Amygdala (tissue), 56 donors: Measurements from ENCODE around the gene NCK2.

Source experiments
- DNase-seq, 56 donors: peaks; one replicate each; lab custom pipeline; 2025; lab: John Stamatoyannopoulos, UW

Gene NCK2

DNA sequence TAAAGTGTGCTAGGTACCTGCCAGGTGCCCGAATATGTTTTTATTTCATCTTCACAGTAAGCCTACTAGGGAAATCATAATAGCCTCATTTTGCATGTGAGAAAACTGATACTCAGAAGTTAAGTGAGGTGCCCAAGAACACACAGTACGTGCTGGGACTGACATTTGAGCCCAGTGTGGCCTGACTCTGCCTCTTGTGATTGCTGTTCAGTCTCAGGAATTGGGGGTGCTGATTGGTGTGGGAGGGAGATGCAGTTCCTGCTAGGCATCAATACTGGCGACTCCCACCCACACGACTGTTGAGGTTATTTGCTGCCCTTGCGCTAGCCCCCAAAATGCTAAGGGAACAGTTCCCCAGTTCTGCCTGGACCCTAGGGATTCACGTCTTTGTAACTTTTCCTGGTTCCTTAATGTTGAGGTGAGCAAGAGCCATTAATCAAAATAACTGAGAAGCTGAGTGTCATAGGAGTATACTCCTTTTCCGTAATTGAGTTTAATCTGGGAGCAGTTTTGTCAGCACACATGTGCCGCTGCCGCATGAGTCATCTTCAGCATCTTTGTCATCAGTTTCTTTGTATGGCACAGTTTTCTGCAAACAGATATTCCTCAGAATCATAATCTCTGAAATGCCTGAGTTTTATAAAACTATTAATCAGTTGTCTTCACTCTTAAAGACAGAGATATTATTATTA lies 120.7 kb downstream of the NCK2 start:
- DNase-seq, result peak in 3 of 56 donors; percentile 19 to 36 (median 19)

DNA sequence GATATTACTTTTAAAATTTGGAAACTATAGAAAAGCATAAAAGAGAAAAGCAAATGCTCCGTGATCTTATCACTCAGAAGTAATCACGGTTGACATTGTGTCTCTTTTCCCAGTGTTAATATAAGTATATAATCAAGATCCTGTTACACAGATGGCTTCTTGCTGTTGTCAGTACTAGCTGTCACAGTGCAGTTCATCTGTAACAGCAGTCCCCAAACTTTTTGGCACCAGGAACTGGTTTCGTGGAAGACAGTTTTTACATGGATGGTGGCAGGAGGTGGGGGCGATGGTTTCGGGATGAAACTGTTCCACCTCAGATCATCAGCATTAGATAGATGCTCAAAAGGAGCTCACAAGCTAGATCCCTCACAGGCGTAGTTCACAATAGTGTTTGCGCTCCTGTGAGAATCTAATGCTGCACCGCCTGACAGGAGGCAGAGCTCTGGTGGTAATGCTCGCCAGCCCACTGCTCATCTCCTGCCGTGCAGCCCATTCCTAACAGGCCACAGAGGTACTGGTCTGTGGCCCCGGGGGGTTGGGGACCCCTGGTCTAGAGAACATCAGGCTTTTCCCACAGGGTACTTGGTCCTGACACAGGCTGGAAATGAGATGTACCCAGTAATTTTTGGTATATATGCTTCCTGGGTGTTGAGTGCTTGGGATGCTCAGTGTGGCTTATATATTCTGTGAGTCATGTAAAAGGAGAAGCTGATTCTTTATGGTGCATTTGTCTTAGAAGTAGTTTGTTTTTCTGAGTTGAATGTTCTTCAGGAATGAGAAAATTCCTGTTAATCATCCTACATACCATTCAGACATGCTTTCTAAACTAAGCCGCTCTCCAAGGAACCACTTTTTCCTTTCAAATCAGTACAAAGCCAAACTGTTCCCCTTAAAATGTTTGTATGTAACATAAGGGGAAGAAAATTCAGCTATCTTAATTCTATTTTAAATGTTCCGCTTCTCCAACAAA lies 121.8 kb downstream of the NCK2 start:
- no peak for DNase-seq

DNA sequence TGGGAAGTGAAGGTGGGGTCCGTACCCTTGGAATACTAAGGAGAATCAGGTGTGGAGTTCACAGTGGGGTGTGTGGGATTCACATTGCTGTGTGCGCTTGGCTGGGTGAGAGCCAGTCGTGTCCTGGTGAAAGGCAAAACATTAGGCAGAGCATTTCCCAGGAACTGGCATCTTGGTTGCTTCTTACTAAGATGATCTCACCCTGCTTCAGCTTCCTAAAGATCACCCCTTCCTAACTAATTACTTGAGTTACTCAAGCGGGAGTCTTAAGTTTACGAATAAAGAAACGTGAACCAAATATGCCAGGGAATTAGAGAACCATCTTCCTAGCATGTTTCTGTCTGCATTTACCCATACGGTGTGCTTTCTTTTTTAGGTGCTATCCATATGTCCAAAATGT lies 122.9 kb downstream of the NCK2 start:
- DNase-seq, result no peak

DNA sequence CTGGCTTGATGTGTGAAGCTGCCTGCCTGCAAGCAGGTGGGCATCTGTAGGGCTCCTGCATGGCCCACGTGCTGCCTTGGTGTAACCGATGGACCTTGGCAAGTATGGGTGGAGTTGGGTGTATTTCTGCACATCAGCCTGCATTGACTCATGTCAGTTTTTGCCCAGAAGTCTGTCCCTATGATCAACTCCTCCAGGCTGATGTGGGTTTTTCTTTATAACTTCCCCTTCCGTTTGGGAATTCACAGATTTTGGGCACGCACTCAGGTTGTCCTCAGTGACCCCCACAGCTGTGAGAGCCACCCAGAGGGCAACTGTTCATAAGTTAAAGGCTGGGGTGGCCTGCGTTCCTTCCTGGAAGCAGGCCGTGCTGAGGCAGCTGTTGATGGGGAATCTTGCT lies 123.3 kb downstream of the NCK2 start:
- DNase-seq, result no peak

DNA sequence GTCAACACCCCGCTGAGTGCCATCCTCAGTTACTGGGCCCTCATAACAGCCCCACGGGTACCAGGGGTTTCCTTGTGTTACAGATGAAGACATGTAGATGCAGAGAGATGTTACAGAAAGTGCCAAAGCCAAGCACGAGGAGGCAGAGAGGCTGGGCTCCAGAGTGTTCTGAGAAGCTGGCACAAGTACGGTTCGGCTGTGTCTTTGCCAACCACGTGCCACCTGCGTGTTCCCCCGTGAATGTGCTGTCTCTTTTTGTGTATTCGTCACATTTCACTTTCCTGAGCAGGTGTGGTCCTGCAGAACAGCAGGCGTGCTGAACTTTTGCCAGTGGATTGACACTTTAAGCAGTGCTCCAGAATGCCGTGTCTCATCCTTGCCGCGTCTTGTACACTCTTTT lies 124.6 kb downstream of the NCK2 start:
- DNase-seq, result no peak

DNA sequence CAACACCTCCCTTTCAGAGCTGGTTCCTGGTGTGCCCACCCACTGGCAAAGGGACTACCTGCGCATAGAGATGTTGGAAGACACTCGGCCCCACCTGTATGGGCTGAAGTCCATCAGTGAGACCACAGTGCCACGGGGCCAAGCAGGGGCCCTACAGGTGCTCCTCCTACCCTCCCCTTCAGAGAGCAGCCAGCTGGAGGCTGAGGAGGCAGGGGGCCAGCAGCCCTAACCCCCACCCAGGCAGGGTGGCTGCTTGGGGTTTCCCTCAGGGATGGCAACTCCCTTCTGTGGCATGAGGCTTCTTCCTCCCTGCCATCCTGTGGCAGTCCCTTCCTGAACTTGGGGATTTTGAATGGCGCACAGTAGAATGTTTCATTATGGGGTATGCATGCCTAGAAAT lies 125.3 kb downstream of the NCK2 start:
- DNase-seq, result no peak

DNA sequence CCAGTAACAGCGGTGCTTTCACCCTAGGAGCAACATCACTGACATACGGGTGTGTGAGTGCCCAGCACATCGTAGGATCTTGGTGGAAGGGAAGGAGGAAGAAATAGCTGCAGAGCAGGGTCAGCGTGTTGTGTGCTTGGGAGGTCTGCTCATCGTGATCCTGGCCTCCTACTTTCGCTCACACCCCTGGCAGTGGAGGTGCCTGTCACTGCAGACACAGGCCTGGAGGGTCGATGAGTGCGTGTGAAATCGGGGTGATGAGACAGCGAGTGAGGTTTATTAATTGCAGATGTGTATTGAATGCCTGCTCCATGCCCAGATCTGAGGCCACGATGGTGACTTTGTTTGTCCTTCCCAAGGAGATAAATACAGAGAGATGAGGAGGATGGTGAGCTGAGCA lies 126.1 kb downstream of the NCK2 start:
- no peak for DNase-seq

DNA sequence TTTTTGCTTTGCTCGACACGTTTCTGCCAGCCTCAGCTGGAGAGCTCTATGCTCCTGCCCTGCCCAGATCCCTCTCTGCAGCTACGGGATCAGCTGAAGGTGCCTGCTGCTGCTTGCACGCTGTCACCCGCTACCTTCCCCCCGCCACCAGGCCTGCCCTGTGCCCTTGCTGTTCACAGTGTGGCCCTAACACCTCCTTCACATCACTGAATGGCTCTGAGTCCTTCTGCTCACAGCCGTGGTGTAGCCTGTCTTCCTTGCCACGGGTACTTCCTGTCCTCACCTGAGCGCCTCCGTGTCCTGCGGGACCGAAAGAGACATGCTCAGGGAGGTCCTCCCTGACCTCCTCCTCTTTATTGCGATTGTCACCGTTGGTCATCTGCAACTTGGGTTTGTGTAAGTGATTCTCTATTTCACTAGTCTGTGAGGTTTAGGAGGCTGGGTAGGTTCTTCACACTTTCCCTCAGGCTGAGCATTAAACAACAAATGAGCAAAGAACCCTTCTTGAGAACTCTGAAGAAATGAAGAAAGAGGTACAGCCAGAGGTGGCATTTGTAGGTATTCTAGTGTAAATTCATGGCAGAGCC lies 127.5 kb downstream of the NCK2 start:
- no peak for DNase-seq

DNA sequence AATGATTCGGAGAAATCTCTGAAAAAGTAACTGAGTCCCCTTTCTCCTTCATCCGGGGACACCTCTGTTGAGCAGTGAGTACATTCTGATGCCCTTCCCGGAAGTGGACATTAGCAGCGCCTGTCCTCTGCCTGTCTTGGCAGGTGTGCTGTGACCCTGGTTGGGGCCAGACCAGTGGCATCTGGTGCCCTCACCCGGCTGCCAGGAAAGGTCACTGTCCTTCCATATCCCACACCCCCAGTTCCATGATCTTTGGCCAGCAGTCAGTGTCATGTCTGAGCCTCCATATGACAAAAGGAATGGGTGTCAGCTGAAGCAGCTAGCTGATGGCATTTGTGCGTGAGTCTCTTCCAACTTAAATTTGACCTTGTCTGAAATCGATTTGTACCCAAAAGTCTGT lies 128.1 kb downstream of the NCK2 start:
- DNase-seq, result no peak

DNA sequence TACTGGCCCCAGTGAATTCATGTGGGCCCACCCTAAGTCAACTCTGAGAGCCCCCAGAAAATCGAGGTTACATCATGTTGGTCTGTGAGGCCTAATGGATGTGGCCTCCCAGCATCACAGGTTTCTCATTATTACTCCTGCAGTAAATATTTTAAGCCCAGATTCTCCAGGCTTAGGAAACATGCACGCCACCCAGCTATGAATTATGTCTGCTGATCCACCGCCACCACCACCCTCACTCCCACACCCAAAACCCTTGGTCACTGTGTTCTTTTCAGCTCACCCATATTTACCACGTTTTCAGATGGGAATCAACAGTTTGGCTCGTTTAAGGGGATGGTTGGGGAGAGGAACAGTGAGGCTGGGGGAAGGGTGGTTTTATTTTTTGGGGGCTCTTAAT lies 128.6 kb downstream of the NCK2 start:
- DNase-seq, result no peak

DNA sequence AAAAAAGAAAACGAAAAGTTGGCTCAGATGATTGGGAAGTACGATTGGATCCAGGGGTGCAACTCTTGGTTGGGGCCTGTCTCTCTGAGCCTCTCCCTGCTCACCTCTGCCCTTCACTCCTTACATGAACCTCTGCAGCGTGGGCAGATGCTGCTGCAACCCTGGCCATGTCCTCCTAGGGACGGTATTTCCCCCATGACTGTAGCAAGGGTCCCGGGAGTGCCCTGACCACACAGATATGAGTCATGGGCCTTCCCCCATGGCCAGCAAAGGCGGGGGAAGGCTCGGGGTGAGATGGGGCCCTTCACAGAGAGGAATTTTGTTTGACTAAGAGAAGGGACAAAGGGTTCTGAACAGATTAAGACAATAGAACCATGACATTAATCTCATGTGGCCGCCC lies 129.0 kb downstream of the NCK2 start:
- no peak for DNase-seq

DNA sequence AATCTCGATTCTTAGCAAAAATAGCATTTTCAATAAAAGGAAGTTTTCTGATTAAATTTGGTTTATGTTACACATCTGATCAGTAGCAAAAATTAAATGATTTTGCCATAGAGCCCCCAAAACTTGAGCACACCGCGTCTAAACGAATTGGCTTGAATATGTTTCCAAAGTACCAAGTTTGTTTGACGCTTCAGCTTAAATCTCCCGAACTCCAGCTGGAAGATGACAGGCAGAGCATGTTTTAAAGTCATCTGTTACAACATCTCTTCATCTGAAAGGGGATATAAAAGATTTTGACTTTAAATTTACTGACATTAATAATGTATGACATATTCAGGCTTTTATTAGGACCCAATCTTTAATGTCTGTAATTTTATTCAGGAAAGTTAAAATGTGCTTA lies 129.8 kb downstream of the NCK2 start:
- no peak for DNase-seq

DNA sequence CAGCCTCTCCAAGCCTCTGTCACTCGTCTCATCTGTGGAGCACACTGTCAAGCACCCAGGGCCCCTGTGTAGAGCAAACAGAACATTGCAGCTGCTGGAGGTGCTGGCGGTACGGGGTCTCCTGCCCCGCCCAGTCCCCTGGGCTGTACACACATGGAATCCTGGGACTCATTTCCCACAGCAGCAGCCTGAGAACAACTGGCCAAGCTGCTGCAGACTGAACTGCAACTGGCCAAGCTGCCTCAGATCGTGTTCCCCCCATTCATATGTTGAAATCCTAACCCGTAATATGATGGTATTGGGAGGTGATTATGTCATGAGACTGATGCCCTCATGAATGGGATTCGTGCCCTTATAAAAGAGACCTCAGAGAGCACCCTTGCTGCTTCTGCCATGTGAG lies 130.5 kb downstream of the NCK2 start:
- DNase-seq, result no peak

DNA sequence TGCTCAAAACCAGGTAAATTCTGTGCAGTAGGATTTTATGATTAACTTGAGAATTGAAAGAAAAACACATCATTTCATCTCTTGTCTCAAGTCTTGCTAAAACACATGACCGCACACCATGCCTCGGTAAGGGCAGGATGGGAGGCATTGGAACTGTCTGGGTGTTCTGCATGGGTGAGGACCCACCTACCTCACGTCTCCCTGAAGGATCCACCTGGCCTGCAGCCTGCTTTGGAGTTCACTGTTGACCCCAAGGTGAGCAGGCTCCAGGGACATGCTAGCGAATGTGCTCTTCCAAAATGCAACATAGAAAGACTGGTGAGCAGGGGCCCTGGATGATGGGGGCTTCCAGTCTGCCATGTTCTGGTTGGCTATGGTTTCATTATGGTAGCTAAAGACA lies 131.5 kb downstream of the NCK2 start:
- no peak for DNase-seq

DNA sequence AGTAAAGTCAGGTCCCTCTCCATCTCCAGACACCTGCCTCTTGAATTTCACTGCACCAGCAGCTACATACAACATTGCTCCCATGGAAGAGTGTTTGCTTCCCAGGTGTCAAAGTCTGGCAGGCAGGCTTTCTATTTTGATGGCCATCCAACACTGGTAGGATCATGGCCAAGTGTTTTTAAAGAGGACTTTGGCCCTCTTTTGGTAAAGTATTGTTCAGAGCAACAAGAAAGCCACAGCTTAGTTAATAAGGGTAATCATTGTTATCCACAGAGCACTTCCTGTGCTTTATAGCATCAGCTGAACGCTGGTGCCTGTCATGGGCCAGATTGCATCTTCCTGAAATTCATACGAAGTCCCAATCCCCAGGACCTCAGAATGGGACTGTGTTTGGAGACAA lies 133.2 kb downstream of the NCK2 start:
- DNase-seq, result no peak

DNA sequence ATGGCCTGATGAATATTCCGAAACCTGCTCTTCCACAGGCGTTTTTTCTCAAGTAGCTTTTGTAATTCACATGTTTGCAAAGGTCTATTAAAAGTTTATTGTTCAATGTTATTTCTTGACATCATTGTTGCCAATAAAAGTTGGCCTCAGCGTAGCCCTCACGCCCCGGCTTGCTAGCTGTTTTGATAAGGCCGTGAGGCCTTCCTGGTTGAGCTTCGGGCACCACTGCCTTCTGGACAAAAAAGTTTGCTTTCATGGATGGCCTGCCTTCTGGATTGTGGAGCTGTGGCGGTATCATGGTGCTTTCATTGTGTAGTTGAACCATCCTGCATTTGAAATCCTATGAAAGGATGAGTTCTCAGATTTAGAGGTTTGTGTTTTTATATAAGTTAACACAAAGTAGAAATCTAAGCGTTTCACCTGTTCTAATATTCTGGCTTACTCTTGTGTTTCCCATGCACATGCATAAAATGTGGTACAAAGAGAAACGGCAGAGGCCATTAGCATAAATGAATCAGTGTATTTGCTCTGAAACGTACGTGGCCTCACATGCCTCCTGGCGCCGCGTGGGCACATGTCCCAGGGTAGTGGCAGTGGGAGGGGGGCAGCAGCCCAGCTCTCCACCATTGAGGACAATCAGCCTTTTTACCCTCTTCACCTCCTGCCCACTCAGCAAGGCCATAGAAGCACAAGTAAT lies 134.5 kb downstream of the NCK2 start:
- DNase-seq, result no peak

DNA sequence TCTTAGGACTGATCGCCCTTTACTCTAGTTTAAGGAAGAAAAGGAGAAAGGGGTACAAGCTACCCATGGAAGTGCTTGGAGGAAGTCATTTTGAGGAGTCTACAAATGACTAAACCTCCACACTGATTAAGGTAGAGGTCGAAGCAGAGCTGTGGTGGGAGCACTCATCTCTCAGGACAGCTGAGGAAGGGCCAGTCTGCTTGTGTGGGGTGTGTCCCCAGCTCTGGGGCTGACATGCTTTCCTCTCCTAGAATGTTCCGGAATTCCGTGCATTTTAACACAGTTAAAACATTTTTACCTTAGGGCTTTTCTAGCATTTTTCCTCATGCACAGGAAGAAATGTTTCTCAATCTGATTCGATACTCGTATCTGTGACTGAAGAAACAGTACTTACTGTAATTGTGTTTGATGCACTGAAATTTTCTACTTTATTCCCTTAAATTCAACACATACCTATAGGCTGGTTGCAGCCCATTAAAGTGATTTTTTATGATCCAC lies 135.1 kb downstream of the NCK2 start:
- no peak for DNase-seq

DNA sequence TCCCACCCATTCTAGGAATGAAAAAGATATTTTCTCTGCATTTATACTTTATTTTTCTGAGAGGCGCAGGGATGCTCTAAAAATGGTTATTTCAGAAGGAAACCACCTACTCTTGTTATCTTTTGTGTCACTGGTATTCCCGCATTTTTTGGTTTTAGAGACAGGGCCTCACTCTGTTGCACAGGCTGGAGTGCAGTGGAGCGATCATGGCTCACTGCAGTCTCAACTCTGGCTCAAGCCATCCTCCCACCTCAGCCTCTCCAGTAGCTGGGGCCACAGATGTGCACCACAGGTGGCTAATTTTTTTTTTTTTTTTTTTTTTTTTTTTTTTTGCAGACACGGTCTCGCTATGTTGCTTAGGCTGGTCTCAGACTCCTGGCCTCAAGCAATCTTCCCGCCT lies 135.9 kb downstream of the NCK2 start:
- no peak for DNase-seq

DNA sequence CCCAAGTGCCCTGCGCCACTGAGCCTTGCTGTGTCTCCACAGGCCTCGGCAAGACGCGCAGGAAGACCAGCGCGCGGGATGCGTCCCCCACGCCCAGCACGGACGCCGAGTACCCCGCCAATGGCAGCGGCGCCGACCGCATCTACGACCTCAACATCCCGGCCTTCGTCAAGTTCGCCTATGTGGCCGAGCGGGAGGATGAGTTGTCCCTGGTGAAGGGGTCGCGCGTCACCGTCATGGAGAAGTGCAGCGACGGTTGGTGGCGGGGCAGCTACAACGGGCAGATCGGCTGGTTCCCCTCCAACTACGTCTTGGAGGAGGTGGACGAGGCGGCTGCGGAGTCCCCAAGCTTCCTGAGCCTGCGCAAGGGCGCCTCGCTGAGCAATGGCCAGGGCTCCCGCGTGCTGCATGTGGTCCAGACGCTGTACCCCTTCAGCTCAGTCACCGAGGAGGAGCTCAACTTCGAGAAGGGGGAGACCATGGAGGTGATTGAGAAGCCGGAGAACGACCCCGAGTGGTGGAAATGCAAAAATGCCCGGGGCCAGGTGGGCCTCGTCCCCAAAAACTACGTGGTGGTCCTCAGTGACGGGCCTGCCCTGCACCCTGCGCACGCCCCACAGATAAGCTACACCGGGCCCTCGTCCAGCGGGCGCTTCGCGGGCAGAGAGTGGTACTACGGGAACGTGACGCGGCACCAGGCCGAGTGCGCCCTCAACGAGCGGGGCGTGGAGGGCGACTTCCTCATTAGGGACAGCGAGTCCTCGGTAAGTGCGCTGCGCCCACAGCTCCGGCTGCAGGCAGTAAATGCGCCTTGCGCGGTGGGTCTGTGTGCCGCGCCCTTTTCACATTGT lies 136.8 kb downstream of the NCK2 start:
- no peak for DNase-seq

DNA sequence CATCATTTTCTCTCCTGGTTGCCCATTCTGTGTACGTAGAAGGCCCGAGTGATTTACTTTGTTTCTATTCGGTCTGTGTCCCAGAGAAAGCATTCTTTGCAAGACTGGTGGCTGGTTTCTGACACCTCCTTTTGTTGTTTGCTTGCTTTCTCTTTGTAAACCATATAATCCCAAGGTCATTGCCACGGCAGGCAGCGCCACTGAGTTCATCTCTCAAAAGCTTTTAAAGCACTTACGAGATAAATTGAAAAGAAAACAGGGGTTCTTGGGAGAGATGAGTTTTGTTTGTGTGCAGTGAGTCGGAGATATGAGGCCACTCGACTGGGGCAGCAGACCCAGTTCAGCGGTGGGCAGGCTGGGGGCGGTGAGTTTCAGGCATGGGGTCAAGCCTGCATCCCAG lies 137.6 kb downstream of the NCK2 start:
- no peak for DNase-seq
